ENCODE measurements around the gene ROCK2. TPM values are rescaled to one million over a fixed set of nuclear protein-coding genes. Genes with fewer than 3 reads are reported as not detected.

The ROCK2 gene
- total and polyA plus RNA-seq, 8 donors, result 49.4 to 61.5 (median 58.8) TPM

- H3K4me3 ChIP-seq, result no peak overlapping the region
- ATAC-seq, result no peak
- intact Hi-C loops (cut with DNase I), result no loop called here
Observed at GRCh38 chr2:11304476-11304875, 40.0 kb downstream of the ROCK2 start.

GRCh38 chr2:11303290-11304013, 41.0 kb downstream of the ROCK2 start:
- DNase-seq (no peak), ATAC-seq (no peak)
- Histone ChIP-seq H3K27ac (no peak overlapping the region), H3K9me3 (no peaks in the 10 kb centered on the region), H3K36me3 (no peaks in the 10 kb centered on the region), H3K4me3 (no peak overlapping the region), H3K4me1 (peaks cover 14 to 23% of the 10 kb centered on the region in 2 donors), H3K27me3 (no peaks in the 10 kb centered on the region)
- intact Hi-C loops (cut with DNase I), result no loop called here
- no peak for TF ChIP-seq CTCF (IDR thresholded peaks at IDR 0.05)

More at GRCh38 chr2:11304476-11304875, 40.0 kb downstream of the ROCK2 start:
- no peaks in the 10 kb centered on the region for H3K36me3 ChIP-seq
- no peak for DNase-seq
- TF ChIP-seq CTCF (IDR thresholded peaks at IDR 0.05), result no peak
- H3K27ac ChIP-seq, result no peak overlapping the region
- H3K27me3 ChIP-seq, result no peaks in the 10 kb centered on the region
- H3K4me1 ChIP-seq, result peaks cover 10 to 23% of the 10 kb centered on the region in 2 donors
- H3K9me3 ChIP-seq, result no peaks in the 10 kb centered on the region

DNA sequence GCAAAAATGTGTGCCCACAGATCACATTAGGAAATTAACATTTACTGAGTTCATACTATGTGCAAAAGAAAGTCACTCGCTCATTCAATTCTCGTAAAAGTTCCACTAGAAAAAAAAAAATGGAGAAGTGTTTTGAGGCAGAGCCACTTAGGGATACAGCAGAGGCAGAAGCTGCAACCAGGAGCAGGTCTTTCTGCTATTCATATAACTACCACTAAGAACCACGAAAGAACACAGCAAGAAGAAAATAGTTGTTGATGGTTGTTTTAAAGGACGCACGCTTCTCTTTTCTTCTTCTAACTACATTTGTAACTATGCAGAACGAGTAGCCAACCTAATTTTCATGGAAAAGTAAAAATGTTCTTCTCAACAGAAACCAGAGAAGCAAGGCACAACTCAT, 45.0 kb downstream of the ROCK2 start:
- ATAC-seq, result no peak
- Histone ChIP-seq H3K27ac (no peak overlapping the region), H3K27me3 (no peaks in the 10 kb centered on the region), H3K9me3 (no peaks in the 10 kb centered on the region), H3K4me3 (no peak overlapping the region), H3K4me1 (peaks cover 0 to 5% of the 10 kb centered on the region in 2 donors), H3K36me3 (no peaks in the 10 kb centered on the region)
- no peak for TF ChIP-seq CTCF (IDR thresholded peaks at IDR 0.05)
- no peak for DNase-seq
- intact Hi-C loops (cut with DNase I), result no loop called here

- intact Hi-C loops (cut with DNase I), result no loop called here
- Histone ChIP-seq H3K4me3 (no peak overlapping the region), H3K36me3 (no peaks in the 10 kb centered on the region), H3K4me1 (peaks cover 2 to 5% of the 10 kb centered on the region in 2 donors), H3K27ac (no peak overlapping the region), H3K9me3 (no peaks in the 10 kb centered on the region), H3K27me3 (no peaks in the 10 kb centered on the region)
- no peak for TF ChIP-seq CTCF (IDR thresholded peaks at IDR 0.05)
- no peak for DNase-seq
- no peak for ATAC-seq
Observed at GRCh38 chr2:11298592-11298991, 45.8 kb downstream of the ROCK2 start.

GRCh38 chr2:11296401-11296800, 48.0 kb downstream of the ROCK2 start:
- no peak for TF ChIP-seq CTCF (IDR thresholded peaks at IDR 0.05)
- no peak for ATAC-seq
- intact Hi-C loops (cut with DNase I), result no loop called here
- H3K27me3 ChIP-seq, result no peaks in the 10 kb centered on the region
- peaks cover 13 to 24% of the 10 kb centered on the region in 2 donors for H3K4me1 ChIP-seq
- H3K27ac ChIP-seq, result no peak overlapping the region
- H3K4me3 ChIP-seq, result no peak overlapping the region
- H3K9me3 ChIP-seq, result no peaks in the 10 kb centered on the region
- no peak for DNase-seq
- no peaks in the 10 kb centered on the region for H3K36me3 ChIP-seq

Measured in left lung (tissue), 10 donors.